Stimulated activated CD4-positive, alpha-beta T cell treated with anti-CD3 and anti-CD28 coated beads, Interleukin-2, amount 100 ng/mL, for 4 hours (primary cell): ENCODE results near the gene RNF181.
"Not testable (repeated sequence)": the region's sequence is repeated elsewhere in the genome, so short reads cannot be mapped to it uniquely, and the experiment has no call there.

Experiments used
- DNase-seq: peaks from one replicate; pipeline ENCODE4 v3.0.0-alpha.2; 2020; ENCODE audit warnings: low read depth

The RNF181 gene

DNA sequence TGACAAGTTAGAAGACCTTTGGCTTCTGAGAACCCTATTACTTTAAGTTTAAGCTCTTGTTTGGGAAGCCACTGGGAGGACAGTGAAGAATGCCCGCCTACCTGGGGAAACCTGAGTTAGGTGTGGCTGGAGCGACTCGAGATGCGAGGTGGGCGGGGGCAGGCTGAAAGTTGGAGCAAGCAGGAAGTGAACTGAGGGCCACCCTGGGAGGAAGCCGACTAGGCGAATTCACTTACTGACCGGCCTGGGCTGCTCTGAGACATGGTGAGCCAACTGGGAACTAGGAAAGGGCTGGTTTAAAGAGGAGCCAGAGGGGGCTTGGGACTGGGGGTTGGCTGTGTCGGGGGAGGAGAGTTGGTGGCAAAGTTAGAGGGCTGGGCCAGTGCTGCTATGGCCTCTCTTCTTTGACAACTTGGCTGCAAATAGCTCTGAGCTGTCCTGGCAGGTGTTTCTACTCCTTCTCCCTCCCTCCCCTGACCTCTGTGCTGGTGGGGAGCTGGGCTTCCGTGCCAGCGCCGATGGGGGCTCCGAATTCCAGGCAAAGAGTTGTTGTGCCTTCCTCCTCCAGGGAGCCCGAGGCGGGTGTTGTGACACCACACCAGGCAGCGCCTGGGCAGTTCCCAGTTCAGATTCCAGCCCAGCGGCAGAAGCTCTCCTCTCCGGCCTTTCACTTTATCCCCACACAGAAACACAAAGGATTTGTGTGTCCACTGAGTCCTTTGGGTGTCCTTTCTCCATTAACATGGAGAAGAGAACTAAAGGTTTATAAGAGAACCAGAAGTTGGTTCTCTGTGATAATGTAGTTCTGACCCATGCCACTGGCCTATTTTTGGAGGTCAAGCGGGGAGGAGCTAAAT is 17.9 kb upstream of the RNF181 start, which contains the start of gene VAMP8:
VAMP8 (plus strand) TSS at position 201 of the 857 bp plus-strand sequence; CDS start at position 262, 61 bp downstream.
- peak; percentile 45 for DNase-seq

DNA sequence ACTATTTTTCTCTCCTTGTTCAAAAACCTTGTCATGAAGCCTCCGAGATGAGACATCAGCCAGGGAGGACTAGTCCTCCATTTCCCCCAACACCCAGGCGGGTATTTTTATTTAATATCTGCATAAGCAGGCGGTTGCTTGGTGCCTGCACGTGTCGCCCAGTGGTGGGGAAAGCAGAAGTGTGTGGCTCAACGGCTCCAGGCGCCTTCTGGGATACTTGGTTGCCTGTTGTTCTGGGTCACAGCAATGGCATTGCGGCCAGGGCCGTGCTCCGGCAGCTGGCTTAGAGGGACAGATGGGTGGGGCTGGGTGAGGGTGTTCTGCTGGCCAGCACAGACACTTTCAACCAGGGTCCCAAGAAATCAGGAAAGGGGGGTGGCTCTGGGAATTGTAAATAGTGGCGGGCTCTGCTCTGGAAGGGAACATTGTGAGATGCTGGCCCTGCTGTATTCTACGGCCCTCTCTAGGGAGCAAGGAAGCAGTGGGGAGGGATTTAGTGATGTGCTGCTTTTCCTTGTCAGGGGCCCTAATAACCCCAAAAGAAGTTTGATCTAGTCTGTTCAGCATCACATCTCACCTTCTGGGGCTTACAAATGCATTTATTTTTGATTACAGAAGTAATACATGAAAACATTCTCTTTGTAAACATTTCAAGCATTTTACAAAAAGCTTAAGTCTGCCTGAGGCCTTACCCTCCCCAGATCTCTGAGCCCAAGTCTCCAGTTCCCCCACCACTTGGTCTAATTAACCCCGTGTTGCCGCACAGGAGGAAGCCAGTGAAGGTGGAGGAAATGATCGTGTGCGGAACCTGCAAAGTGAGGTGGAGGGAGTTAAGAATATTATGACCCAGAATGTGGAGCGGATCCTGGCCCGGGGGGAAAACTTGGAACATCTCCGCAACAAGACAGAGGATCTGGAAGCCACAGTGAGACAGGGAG is 17.0 kb upstream of the RNF181 start:
- DNase-seq, result no peak

DNA sequence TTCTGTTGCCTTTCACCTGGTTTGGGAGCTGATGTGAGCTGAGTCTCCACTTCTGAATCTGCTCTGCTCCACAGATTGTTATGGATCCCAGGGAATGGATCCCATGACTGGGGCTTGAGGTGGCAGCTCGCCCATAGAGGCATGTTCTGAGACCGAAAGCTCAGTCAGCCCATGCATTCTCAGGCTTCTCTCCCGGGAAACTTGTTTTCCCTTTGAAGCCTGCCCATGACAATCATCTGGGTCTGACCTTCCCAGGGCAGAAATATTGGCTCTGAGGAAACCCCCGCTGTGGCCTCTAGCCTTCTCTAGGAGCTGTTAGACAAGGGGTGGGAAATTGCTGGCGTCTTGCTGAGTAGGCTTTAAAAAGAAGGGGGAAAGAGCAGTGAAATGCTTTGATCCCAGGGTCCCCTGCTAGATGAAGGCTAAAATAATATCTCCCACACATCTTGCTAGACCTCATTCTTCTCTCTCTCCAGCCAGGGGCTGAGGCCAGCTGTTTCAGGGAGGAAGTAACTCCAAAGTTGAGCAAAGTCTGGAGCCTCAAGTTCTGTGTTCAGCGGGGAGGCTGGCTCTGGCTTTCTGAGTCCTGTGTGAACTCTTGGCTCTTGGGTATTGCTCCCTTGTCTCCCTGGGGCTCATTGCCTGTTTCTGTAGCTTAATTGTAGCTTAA is 16.1 kb upstream of the RNF181 start:
- DNase-seq, result no peak

DNA sequence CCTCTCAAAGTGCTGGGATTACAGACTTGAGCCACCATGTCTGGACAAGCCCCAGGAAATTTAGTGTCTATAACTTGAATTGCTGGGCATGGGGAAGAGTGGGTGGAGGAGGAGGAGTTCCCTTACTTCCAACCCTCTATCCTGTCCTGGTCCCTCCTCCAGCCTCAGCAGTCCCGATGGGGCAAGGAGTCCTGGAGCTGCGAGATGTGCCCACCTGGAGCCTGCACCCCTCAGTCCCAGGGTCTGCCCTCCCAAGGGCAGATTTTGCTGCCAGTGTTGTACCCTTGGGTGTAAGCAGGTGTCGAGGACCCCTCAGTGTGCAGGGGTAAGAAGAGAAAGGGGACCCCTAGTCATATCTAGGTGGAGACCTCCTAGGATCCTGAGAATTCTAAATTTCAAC is 15.3 kb upstream of the RNF181 start:
- DNase-seq, result no peak

DNA sequence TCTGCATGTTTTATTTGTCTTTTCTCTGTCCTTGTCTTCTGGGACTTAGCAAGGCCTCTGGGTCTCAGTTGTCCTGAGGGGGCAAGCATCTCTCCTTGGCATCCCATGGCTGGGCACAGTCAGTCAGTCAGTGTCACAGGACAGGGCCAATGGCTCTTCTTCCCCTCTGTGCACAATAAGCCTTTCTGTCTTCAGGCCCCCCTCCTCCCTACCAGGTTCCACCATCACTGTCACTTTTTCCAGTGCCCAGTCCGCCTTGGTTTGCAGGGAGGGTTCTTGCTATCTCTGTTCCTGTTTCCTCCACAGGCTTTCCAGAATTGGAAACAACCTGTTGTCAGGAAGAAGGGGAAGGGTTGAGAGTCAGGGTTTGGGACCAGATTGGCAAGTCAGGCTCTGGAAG is 13.1 kb upstream of the RNF181 start:
- DNase-seq, result no peak

DNA sequence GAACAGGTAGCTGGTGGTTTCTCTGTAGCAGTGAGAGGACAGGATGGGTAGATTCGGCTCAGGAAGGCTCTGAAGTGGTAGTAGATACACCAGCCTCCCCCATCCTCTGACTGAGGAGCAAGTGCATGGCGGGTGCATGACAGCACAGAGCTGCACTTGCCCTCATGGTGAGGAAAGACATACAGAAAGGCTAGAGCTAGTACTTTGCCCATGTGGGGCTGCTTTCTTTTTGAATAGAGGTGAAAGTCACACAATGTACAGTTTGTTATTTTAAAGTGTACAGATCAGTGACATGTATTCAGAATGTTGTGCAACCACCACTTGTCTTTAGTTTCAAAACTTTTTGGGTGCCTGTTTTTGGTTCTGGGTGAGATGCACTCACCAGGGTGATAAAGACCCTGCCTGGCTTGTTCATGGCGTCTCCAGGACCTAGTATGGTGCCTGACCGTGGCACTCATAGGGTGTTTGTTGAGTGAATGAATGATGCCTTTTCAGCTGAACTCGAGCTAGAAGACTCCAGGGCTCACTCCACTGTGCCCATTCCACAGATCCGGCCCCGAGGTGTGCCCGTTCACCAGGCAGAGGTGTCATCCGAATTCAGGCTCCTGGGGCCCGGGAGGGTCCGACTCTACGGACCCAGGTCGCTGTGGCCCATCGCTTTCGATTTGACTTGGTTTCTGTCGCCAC is 11.7 kb upstream of the RNF181 start:
- DNase-seq, result peak; percentile 17

DNA sequence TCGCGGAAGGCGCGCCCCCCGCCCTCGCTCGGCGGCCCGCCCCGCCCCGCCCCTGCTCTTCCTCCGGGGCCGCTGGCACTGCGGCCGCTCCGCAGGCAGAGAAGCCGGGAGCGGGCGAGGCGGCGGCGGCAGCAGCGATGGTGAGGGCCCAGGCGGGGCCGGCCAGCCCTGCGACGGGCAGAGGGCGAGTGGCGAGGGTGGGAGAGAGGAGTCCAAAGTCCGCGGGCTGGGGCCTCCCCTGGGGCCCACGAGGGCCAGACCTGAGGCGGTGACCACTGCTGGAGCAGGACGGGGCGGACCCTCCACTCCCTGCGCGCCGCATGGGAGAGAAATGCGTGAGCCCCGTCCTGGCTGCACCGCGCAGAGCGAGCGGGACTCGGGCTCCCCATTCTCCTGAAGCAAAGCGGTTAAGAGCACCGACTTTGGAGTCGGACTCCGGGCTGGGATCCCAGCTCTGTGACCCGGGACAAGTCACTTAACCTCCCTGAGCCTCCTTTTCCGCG is 11.1 kb upstream of the RNF181 start, which contains the start of gene VAMP5:
VAMP5 (plus strand) TSS at position 78 of the 503 bp plus-strand sequence; CDS start at position 138, 60 bp downstream.
- DNase-seq, result no peak

DNA sequence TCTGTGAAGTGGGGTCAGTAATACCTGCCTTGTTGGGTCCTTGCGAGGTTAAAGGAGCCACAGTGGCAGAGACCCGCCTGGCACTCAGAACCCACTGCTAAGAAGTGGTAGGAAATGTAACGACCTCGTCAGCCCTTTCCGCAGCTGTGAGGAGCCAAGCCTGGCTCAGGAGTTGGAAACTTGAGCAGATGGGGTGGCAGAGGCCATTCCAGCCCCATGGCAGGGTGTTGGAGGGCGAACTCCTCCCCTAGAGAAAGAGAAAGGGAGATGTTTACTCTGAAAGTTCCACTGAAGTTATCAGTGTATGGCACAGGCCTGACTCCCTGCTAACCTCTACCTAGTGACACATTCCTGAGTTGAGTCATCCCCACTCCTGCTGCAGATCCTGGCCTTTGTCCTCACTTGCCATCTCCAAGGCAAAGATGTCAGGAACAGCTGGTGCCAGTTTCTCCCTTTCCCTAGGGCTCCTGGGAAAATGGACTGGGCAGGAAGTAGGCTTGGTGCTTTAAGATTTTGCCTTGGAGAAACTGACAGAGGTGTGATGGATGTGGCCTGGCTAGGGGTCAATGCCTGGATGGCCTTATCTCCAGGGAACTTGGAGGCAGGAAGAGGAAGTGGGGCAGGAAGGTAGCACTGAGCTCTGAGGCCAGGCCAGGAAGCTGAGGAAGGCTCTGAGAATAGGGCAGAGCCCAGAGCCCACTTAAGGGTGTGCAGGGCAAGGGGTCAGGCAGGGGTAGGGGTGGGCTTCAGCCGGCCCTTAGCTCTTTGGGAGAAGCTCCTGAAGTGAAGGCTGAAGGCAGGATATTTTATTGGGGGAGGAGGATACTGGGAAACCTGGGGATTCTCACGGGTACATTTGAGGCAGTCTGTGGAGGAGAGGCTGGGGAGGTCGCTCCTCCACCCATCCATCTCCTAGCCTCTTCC is 10.4 kb upstream of the RNF181 start:
- no peak for DNase-seq

DNA sequence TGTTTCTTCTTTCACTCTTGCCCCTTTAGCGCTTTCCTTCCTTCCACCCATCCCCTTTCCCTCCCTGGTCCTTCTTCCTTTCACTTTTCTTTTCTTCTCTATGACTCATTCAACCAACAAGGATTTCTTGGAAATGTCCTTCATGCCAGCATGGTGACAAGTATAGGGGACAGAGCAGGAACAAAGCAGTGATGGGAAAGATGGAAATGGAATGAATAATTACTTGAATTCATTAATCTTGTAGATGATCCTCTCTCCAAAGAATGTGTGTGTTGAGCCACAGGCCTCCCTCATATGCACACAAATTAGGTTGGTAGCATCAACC is 9.8 kb upstream of the RNF181 start:
- no peak for DNase-seq

DNA sequence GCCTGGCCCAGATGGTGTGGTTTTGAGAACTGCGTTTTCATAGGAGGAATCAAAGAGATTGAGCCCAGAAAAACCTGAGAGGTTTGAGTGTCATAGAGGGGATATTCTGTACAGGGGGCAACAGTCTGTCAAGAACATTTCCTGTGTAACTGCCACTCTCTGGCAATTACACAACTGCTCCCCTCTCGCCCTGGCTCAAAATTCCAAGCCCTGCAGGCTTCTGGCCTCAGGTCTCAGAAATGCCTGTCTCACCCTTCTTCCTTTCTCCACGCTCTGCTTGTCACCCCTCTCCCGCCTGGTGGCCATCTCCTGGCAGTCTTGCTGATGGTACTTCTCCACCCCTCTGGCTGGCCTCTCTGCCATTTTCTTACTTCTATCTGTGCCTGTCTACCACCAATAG is 7.3 kb upstream of the RNF181 start:
- DNase-seq, result no peak

DNA sequence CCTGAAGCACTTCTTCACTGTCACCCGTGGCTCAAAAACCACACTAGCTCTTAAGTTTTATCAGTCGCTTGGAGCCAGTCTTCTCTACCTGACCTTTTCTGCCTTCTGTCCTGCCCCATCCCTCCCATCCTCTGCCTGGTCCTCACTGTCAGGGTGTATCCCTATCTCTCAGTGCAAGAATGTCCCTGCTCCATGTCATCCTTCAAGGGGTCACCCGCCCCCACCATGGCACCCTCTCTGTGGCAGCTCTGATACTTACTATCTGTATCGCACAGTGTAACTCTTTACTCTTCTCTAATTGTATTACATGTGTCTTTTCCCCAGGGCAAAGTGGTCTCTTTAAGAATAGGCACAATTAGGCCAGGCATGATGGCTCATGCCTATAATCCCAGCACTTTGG is 6.9 kb upstream of the RNF181 start:
- DNase-seq, result no peak

DNA sequence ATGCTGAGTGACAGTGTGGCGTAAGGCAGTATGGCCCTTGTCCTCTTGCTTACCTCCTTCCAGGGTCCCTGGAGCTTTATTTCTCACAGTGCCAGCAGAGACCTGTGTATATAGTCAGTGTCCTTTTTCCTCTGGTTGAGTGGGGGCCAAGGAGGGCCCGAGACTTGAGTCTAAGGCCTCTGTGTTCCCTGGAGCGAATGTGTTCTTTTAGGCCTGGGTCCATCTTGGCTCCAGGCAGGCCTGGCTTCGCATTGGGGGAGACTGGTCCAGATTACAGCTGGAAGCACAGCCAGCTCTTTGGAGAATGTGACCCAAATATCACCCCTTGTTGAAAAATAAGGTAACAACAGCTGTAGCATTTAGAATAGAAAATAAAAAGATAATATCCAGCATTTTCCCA is 6.4 kb upstream of the RNF181 start:
- no peak for DNase-seq

DNA sequence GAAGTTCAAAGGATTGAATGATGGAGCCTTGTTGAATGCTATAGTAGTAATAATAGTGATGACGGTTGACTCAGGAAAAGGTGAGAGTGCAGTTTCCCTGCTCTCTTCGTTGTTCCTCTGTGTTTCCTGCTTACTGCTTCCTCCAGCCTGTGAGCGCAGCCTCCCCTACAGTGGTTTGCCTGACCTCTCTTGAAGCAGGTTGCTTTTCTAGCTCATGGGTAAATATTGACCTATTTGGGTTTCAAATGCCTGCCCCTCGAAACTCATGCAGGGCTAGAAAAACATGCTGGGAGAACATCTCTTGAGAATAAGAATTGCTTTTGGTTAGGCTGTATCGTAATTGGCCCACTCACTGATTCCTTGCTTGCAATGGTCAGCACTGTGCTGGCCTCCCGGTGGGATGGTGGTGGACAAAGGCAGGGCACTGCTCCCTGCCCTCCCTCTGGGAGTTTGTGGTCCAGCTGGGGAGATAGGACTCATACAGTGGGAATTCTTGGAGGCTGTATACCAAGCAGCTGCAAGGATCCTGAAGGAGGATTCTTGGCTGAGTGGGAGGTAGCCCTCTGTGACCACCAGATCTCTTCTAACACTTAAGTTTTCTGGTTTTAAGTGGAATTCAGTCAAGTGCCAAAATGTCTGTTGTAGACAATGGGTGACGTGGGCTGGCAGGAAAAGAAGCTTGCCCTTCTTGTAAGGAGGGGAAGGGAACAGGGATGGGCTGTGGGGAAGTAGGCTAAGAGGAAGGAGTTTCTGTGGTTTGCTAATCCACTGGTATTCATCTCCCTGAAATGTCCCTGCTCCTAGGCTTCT is 5.4 kb upstream of the RNF181 start:
- DNase-seq, result no peak

DNA sequence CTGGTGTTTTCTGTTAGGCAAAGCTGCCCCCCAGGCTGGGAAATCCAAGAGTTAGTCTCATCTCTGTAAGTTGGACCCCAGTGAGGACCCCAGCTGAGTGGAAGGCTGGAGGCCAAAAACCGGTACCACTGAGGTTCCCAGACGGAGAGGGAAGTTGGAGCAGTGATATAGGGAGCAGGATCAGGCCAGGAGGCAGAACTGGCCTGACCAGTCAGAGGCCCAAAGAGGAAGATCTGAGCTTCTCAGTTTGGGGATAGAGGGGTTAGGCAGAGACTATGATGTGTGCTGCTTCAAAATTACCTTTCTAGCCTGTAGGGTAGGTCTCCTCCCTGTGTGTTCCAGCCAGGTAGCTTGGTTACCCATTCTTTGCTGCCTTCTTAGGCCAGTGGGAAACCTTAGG is 4.6 kb upstream of the RNF181 start:
- DNase-seq, result no peak

DNA sequence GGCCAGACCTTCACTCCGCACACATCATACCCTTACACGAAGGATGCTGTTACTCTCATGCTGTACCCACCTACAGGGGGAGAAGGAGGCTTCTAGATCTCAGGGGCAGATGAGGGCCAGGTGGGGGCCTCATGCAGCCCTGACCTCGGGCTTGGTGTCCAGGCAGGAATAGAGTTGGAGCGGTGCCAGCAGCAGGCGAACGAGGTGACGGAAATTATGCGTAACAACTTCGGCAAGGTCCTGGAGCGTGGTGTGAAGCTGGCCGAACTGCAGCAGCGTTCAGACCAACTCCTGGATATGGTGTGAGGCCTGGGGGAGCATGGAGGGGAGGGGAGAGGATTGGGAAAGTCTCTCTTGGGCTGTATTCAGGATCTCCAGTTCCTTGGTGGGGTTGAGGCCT is 4.0 kb upstream of the RNF181 start:
- DNase-seq, result no peak

DNA sequence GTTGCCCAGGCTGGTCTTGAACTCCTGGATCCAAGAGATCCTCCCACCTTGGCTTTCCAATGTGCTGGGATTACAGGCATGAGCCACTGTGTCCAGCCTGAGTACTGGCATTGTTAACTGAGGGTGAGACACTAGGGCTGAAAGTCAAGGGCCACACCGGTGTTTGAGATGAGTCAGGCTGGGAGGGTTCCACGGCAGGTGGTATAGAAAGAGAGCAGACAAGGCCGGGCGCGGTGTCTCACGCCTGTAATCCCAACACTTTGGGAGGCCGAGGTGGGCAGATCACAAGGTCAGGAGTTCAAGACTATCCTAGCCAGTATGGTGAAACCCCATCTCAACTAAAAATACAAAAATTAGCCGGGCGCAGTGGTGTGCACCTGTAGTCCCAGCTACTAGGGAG is 3.2 kb upstream of the RNF181 start:
- not testable (repeated sequence) for DNase-seq

DNA sequence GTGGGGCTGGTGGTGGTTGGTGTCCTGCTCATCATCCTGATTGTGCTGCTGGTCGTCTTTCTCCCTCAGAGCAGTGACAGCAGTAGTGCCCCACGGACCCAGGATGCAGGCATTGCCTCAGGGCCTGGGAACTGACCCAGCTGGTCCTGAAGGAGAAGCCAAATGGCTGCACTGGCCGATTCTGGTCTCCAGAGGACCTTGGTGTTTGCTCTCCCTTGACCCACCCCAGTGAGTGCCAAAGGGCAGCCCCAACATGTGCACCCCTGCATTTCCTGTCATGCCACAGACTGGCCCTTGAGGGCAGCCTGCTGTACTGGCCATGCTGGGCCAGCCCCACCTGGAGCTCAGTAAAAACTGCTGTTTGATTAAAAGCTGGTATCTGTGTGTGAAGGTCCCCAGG is 2.5 kb upstream of the RNF181 start:
- DNase-seq, result no peak

DNA sequence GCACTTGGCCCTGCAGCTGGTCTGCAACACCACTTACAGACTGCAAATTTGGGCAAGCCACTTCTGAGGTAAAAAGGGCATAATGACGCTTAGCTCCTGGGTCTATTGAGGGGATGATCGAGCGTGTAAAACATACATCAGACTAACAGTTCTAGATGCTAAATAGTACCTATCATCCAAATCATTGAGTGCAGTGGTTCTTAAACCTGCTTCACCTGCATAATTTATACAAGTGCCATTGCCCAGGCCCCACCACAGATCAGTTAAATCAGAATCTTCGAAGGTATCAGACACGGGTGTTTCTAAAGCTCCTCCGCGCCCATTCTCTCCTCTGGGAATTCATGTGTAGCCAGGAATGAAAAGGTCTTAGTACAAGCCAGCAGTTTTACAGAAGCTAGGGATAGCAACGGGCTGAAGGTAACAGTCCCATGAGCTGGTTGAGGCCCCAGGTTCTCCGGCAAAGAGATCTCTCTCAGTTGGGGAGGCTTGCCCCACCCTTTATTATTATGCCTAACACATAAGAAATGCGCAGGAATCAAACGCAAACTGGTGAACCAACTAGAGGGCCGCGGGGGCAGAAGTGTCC is 737 bp upstream of the RNF181 start:
- no peak for DNase-seq

DNA sequence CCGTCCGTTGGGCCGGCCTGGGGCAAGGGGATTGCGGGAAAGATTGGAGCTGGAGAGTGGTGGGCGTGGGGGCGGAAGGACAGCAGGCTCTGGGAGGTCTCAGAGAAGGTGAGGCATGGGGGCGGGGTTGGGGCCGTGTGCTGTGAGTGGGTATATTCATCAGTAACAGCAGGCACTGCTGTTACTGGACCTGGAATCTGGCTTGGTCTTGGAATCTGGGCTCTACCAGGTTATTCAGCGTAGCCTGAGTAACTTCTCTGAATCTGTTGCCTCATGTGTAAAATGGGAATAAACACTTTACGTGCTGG is 435 bp downstream of the RNF181 start:
- no peak for DNase-seq
